Right lobe of liver (tissue), 4 donors: ENCODE measurements around the gene PCSK6.

Experiments
- POLR2A ChIP-seq: fragments of 450-650 bp; IDR thresholded peaks from one replicate; pipeline ENCODE4 v1.6.1; 2017; ENCODE audit warnings: antibody characterized with exemption, mild to moderate bottlenecking
- TF ChIP-seq, protein P1 (sequence below), 4 donors: fragments of 200-600 bp in 3 of 4; fragments of 450-650 bp in 1 of 4; IDR thresholded peaks; one replicate each; pipeline versions ENCODE4 v1.5.1 to v1.8.0; 2016 to 2022; ENCODE audit warnings: antibody characterized with exemption in 4 of 4, mild to moderate bottlenecking in 2 of 4
- donor health status: DM: no; HTN: no; CAD: no.
- donor health status: DM: no; HTN: no; CAD: no.
- donor health status: DM: no; HTN: yes; CAD: no.

- TF ChIP-seq, protein P1, sequence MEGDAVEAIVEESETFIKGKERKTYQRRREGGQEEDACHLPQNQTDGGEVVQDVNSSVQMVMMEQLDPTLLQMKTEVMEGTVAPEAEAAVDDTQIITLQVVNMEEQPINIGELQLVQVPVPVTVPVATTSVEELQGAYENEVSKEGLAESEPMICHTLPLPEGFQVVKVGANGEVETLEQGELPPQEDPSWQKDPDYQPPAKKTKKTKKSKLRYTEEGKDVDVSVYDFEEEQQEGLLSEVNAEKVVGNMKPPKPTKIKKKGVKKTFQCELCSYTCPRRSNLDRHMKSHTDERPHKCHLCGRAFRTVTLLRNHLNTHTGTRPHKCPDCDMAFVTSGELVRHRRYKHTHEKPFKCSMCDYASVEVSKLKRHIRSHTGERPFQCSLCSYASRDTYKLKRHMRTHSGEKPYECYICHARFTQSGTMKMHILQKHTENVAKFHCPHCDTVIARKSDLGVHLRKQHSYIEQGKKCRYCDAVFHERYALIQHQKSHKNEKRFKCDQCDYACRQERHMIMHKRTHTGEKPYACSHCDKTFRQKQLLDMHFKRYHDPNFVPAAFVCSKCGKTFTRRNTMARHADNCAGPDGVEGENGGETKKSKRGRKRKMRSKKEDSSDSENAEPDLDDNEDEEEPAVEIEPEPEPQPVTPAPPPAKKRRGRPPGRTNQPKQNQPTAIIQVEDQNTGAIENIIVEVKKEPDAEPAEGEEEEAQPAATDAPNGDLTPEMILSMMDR (IDR thresholded peaks at IDR 0.05), result no peak
- no peak for TF ChIP-seq POLR2A
Measured at GRCh38 chr15:101329309-101329863, 160.1 kb downstream of the PCSK6 start.
